Calu3 (cell line): ENCODE measurements around the gene KLHL28. TPM values are rescaled to one million over a fixed set of nuclear protein-coding genes. Genes with fewer than 3 reads are reported as not detected.

ENCODE experiments used
- BruUV-seq: library from RNA; stranded (reverse); fragments of 400-500 nt; replicated peaks from 2 replicates; lab custom pipeline; 2021; lab: Mats Ljungman, UMichigan
- CTCF ChIA-PET: fragments of 300-600 bp; sonication (Branson Sonifier 250); formaldehyde crosslinking; loops from one replicate; lab custom pipeline; 2022; ENCODE audit warnings: antibody characterized with exemption; lab: Charles Lee
- DNase-seq: peaks from one replicate; pipeline ENCODE4 v3.0.0; 2022
- H3K27ac Mint-ChIP-seq: one replicate; pipeline ENCODE4 v1.8.0; 2022; ENCODE audit warnings: mixed read lengths; ENCODE audit not compliant: unreplicated experiment
- H3K27me3 Mint-ChIP-seq: one replicate; pipeline ENCODE4 v1.8.0; 2022; ENCODE audit warnings: mixed read lengths; ENCODE audit not compliant: unreplicated experiment
- H3K36me3 Mint-ChIP-seq: one replicate; pipeline ENCODE4 v1.8.0; 2022; ENCODE audit warnings: mild to moderate bottlenecking, moderate library complexity, mixed read lengths; ENCODE audit not compliant: insufficient read depth, unreplicated experiment
- H3K4me1 Mint-ChIP-seq: one replicate; pipeline ENCODE4 v1.8.0; 2022; ENCODE audit warnings: mild to moderate bottlenecking, low read depth, mixed read lengths; ENCODE audit not compliant: unreplicated experiment
- H3K4me3 Mint-ChIP-seq: one replicate; pipeline ENCODE4 v1.8.0; 2022; ENCODE audit warnings: mild to moderate bottlenecking, low read depth, moderate library complexity, mixed read lengths; ENCODE audit not compliant: unreplicated experiment
- H3K9me3 Mint-ChIP-seq: one replicate; pipeline ENCODE4 v1.8.0; 2022; ENCODE audit warnings: low read depth, mixed read lengths; ENCODE audit not compliant: unreplicated experiment
- CTCF ChIP-seq: fragments of 200-600 bp; IDR thresholded peaks from one replicate; pipeline ENCODE4 v1.8.0; 2022; ENCODE audit warnings: antibody characterized with exemption; ENCODE audit not compliant: unreplicated experiment
- intact Hi-C: fragments of 100-400 bp; cut with micrococcal nuclease; formaldehyde crosslinking; loops from one replicate; pipeline ENCODE4 v1.10.0; 2022; ENCODE audit not compliant: unreplicated experiment
- total RNA-seq: library from RNA; stranded (reverse); gene quantifications from 2 replicates; pipeline ENCODE4 v1.2.3, GENCODE V29; 2022

KLHL28 gene
- total RNA-seq, 1 experiment from 2014 or later = 10.1 TPM

- CTCF ChIA-PET = no interaction called here
- BruUV-seq = no TSS peak
- peaks cover 7% of the 10 kb centered on the region for H3K36me3 Mint-ChIP-seq
- intact Hi-C loops = no loop called here
- TF ChIP-seq CTCF = no peak
- H3K27ac Mint-ChIP-seq = no peak overlapping the region
- H3K4me1 Mint-ChIP-seq = peaks cover 49% of the 10 kb centered on the region
- no peaks in the 10 kb centered on the region for H3K27me3 Mint-ChIP-seq
- H3K4me3 Mint-ChIP-seq = no peak overlapping the region
- peaks cover 6% of the 10 kb centered on the region for H3K9me3 Mint-ChIP-seq
- DNase-seq = no peak
These were observed 9.2 kb upstream of the KLHL28 start for GRCh38 chr14:44970907-44971306.

DNA sequence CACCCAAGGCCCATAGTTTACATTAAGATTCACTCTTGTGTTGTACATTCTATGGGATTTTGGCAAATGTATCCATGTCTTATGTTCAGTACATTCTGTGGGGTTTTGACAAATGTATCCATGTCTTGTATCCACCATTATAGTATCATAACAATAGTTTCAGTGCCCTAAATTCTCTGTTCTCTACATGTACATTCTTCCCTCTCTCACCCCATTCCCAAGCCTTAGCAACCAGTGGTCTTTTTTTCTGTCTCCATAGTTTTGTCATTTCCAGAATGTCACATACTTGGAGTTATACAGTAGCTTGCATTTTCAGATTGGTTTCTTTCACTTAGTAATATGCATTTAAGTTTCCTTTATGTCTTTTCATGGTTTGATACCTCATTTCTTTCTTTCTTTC lies 7.0 kb upstream of the KLHL28 start:
- DNase-seq = no peak
- H3K36me3 Mint-ChIP-seq = peaks cover 10% of the 10 kb centered on the region
- intact Hi-C loops = no loop called here
- H3K27ac Mint-ChIP-seq = no peak overlapping the region
- H3K27me3 Mint-ChIP-seq = no peaks in the 10 kb centered on the region
- no peak overlapping the region for H3K4me3 Mint-ChIP-seq
- CTCF ChIA-PET = no interaction called here
- H3K4me1 Mint-ChIP-seq = peaks cover 50% of the 10 kb centered on the region
- no peak for TF ChIP-seq CTCF
- H3K9me3 Mint-ChIP-seq = peaks cover 6% of the 10 kb centered on the region
- BruUV-seq = no TSS peak

- H3K36me3 Mint-ChIP-seq = peaks cover 10% of the 10 kb centered on the region
- no TSS peak for BruUV-seq
- peak overlapping the region; percentile 51 for H3K4me3 Mint-ChIP-seq
- peaks cover 55% of the 10 kb centered on the region for H3K4me1 Mint-ChIP-seq
- DNase-seq = no peak
- intact Hi-C loops = no loop called here
- H3K27me3 Mint-ChIP-seq = no peaks in the 10 kb centered on the region
- H3K27ac Mint-ChIP-seq = peak overlapping the region; percentile 0
- peaks cover 6% of the 10 kb centered on the region for H3K9me3 Mint-ChIP-seq
- TF ChIP-seq CTCF = no peak
- CTCF ChIA-PET = no interaction called here
These were observed 5.0 kb upstream of the KLHL28 start for GRCh38 chr14:44966601-44967336.

DNA sequence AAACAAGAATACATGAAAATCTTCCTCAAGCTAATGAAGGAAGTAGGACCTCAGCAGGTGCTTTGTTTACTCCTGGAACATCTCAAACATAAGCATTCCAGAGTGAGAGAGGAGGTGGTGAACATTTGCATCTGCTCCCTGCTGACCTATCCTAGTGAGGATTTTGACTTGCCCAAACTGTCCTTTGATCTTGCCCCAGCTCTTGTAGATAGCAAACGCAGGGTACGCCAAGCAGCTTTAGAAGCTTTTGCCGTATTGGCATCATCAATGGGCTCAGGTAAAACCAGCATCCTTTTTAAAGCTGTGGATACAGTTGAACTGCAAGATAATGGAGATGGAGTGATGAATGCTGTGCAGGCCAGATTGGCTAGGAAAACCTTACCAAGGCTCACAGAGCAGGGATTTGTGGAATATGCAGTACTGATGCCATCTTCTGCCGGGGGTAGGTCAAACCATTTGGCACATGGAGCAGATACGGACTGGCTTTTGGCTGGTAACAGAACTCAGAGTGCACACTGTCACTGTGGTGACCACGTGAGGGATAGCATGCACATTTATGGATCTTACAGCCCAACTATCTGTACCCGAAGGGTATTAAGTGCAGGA lies 2.1 kb upstream of the KLHL28 start:
- no peak overlapping the region for H3K27ac Mint-ChIP-seq
- TF ChIP-seq CTCF = no peak
- no peaks in the 10 kb centered on the region for H3K27me3 Mint-ChIP-seq
- H3K9me3 Mint-ChIP-seq = no peaks in the 10 kb centered on the region
- intact Hi-C loops = loop anchor here (2.0 kb wide), 1 partner anchor 121 kb away; the partner anchor contains the start of gene PRPF39
- CTCF ChIA-PET = no interaction called here
- H3K4me3 Mint-ChIP-seq = no peak overlapping the region
- peaks cover 16% of the 10 kb centered on the region for H3K36me3 Mint-ChIP-seq
- DNase-seq = no peak
- BruUV-seq = TSS peak; percentile 23
- H3K4me1 Mint-ChIP-seq = peaks cover 35% of the 10 kb centered on the region
